OCI-LY7 (cell line): ENCODE results near the gene CHST9.

Experiments used
- EZH2phosphoT487 ChIP-seq: fragments of 200-600 bp; sonication (generic); IDR thresholded peaks from 2 replicates; pipeline ENCODE4 v1.6.1; 2018; ENCODE audit warnings: low read depth, borderline replicate concordance, mild to moderate bottlenecking, mixed run types, antibody characterized with exemption, low read length, moderate library complexity, mixed read lengths
- TF ChIP-seq, protein P1 (sequence below): fragments of 200-600 bp; sonication (generic); conservative IDR thresholded peaks from 2 replicates; pipeline ENCODE4 v1.5.1; 2014; ENCODE audit warnings: mild to moderate bottlenecking, antibody characterized with exemption, low read length, moderate library complexity, mixed read lengths

DNA sequence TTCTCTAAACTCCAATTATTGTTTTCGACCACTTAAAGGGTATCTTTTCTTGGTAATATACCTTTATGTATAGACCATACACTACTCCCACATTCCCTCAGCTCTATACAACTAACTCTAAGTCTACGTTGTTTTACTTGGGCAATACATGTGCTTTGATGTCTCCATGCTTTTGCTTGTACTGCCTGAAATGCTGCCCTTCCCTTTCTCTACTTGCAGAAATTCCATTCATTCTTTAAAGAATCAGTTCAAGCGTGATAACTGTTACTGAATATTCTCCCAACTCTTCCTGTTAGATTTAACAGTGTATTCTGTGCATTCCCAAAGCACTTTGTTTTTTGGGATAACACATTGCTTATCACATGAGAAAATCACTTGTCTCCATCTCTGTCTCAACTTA, 162.6 kb downstream of the CHST9 start:
- TF ChIP-seq, protein P1, sequence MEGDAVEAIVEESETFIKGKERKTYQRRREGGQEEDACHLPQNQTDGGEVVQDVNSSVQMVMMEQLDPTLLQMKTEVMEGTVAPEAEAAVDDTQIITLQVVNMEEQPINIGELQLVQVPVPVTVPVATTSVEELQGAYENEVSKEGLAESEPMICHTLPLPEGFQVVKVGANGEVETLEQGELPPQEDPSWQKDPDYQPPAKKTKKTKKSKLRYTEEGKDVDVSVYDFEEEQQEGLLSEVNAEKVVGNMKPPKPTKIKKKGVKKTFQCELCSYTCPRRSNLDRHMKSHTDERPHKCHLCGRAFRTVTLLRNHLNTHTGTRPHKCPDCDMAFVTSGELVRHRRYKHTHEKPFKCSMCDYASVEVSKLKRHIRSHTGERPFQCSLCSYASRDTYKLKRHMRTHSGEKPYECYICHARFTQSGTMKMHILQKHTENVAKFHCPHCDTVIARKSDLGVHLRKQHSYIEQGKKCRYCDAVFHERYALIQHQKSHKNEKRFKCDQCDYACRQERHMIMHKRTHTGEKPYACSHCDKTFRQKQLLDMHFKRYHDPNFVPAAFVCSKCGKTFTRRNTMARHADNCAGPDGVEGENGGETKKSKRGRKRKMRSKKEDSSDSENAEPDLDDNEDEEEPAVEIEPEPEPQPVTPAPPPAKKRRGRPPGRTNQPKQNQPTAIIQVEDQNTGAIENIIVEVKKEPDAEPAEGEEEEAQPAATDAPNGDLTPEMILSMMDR = no peak
- no peak for TF ChIP-seq EZH2phosphoT487
